Kidney glomerular epithelial cell (primary cell): Measurements from ENCODE around the gene CMIP.

ENCODE experiments used
- DNase-seq: peaks from one replicate; lab custom pipeline; 2025; lab: John Stamatoyannopoulos, UW

Gene CMIP

DNA sequence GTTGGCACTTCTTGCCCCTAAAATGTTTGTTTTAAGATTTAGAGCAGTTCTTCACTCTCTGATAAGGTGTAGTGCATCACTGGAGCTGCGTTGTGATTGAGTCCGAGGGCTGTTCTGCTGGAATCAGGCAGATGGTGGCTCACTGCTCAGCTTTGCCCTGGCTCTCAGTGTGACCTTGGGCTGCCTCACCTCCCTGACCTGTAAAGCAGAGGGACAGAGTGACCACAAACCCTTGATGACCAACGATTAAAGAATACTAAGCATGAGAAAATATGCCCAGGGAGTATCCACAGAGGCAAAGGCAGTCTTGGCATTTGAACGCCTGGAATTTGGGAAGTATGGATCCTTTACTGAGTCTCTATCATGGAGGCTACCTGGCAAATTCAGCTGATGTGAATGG, 18.1 kb downstream of the CMIP start:
- DNase-seq, result peak; percentile 10

DNA sequence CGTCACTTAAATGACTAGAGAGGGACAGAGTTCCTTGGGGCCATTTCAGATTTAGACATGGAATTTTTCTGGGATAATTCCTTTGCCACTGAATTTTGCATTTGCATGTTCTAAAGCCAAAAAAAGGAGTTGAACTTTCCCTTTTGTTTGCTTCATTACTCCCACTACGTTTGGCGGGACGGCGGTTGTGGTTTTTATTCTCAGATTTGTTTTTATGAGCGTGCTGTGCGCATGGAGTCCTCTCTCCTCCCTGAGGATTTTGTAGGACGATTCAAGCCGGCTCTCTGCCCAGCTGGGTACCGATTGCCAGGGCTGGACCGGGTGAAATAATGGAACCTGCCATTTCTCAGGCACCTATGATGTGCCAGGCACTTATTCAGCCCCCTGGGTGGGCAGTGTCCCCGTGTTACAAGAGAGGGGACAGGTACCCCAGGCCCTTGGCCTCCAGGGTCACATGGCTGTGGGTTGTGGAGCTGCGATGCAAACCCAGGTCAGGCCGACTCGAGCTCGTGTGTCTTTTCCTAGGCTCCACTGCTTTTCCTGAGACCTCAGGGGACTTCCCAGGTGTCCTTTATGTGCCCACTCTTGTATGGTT, 18.8 kb downstream of the CMIP start:
- DNase-seq, result no peak

DNA sequence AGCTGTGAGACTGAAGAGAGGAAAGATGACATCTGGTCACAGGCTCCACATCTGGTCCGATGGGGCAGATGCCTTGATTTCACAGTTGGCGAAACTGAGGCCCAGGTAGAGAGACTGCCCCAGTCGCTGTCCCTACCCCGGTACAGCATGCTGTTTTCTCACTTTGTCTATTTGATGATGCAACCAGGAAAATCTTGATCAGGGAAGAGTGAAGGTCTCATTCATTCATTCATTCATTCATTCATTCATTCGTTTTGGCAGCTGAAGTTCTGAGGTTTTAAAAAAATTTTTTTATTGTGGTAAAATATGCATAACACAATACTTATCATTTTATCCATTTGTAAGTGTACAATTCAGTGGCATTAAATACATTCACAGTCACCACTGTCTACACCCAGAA, 19.7 kb downstream of the CMIP start:
- DNase-seq, result no peak

DNA sequence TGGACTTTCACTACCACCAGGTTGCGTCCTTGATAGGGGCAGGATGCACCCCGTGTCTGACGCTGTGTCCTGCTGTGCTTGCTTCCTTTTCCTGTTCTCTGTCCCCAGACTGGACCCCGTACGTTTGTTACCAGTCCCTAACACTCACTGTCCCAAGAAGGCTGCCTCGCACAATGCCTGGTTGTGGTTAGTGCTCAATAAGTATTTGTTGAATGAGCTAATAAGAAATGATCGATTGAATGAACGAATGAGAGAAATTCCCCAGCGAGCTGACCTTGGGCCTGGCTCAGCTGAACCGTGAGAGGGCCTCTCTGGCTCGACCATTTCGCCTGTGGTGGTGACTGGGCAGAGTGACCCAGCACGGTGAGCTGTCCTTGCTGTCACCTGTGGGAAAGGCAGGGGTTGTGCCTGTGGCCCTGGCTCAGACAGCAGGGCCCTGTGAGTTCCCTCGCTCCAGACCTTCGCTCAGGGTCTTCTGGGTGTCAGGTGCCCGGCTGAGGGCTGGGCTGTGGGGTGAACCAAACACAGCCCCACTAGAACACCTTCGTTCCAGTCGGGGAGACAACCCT, 20.9 kb downstream of the CMIP start:
- DNase-seq, result no peak

DNA sequence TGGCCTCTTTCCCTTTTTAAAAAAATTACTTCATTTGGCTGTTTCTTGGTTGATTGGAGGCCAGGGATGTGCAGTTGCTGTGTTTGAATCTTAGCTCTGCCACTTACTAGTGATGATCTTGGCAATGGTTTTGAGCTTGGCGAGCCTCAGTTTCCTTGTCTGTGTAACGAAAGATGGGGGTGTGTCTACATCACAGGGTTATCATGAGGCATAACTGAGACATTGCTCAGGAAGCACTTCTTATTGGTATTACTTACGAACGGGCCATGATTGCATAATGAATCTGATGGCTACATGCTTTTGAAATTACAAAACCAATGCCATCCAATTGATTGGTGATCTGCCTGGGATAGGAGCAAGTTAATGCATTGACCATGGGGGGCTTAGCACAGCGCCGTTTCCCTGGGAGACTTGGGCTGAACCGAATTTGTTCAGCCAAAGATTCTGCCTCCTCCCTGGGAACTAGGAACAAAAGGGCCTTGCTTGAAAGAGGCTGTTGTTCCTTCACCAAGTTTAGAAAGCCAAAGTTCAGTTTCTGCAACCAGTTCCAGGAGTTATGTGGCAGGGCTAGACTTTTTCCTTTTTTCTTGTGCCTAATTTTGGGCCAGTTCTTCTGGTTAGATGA, 21.9 kb downstream of the CMIP start:
- DNase-seq, result no peak

DNA sequence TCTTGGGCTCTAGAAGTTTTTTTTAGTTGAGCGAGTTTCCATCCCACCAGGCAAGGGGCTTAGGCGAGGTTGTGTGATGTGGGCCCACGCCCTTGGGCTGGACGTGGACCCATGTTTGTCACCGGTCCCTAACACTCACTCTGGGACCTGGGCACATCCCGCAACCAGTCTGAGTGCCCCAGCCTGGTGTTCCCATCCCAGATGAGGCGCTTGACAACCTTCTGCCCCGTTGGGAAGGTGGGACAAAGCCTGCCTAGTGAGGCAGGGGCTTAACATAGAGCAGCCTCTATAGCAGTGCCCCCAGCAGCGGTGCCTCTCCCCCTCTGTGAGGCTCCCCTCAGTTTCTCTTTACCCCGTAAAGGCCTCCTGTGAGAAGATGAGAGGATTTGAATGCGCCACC, 22.5 kb downstream of the CMIP start:
- DNase-seq, result no peak

DNA sequence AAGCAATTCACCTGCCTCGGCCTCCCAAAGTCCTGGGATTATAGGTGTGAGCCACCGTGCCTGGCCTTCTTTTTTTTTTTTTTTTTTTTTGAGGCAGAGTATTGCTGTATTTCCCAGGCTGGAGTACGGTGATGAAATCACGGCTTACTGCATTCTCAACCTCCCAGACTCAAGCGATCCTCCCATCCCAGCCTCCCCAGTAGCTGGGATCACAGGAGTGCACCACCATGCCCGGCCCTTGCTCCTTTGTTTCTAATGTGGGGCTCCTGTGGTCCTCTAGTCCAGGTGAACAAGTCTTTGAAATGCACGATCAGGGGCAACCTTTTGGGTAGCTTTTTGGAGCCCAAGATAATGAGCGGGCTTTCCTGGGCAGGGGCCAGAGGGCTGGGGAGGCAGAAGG, 23.2 kb downstream of the CMIP start:
- no peak for DNase-seq

DNA sequence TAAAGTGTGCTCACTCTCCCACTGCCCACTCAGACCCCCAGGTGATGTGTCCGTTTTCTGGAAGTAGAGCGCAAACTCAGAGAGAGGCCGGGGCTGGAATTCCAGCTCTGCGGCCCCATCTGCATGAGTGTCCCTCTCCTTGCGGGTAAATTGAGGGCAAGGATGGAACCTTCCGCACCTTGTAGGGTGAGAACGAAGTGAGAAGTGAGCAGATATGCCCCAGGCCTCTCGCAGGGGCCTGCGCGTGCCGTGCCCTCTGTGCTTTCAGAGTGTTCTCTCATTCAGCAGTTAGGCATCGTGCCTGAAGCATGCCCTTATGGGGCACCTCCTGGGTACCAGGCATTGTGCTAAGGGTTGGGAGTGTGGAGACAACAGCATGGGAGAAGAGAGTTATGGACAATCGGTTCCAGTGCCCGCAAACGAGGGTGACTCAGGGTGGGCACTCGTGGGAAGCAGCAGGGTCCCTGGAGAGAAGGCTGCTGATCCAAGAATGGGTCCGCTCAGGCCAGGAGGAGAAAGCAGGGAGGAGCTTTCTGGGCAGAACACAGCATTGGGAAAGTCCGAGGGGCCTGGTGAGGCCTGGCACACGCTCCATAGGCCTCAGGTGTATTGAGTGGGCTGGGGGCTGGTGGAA, 23.8 kb downstream of the CMIP start:
- no peak for DNase-seq

DNA sequence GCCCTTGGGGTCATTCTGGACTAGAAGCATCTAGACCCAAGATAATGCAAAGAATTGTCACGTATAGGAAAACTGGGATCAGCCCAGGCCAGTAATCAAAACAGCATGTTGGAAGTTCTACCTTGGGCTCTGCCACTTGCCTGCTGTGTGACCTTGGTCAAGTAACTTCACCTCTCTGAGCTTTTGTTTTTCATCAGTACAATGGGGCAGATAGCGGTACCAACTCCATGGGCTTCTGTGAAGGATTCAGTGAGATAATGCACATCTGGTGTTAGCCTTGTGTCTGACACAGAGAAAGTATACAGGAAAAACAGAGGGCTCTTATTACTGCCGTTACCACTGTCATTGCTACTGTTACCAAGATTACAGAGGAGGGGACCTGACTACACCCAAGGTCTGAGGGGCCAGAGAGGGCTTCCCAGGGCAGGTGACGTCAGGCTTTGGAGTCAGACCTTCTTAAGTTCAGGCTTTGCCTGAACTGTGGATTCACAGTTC, 24.6 kb downstream of the CMIP start:
- no peak for DNase-seq

DNA sequence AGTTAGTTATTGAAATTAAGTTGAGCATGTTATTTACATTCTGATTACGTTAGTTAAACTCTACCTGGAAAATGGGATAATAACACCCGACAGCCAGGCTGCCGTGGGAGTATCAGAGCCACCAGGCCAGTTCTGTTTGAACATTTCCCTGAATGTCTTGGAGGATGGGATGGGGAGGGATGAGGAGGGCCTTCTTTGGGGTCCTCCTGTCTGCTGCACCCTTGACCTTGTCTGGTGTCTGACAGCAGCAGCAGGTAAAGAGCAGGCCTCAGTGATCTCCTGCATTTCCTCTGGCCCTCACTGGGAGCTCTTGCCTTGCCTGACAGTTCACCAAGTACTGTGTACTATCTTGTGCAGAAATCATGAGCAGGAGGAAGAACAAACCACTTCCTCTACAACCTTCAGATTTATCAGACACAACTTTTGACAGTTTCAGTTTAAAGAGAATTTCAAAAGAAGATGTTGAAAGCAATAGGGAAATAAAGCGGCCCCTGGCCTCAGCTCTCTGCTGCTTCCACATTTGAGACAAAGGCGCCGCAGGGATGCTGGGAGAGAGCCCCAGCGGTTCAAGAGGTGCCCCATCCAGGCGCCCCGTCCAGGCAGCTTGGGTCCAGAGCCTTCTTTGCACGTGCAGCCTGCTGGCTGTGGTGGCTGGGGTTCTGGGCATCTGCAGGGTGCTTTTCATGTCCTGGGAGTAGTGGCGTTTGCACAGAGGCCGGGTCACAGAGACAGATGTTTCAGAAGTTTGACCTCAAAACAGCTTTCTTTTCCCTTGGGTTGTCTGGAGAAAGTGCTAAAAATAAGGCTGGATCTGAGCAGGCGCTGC, 25.3 kb downstream of the CMIP start:
- DNase-seq, result no peak

DNA sequence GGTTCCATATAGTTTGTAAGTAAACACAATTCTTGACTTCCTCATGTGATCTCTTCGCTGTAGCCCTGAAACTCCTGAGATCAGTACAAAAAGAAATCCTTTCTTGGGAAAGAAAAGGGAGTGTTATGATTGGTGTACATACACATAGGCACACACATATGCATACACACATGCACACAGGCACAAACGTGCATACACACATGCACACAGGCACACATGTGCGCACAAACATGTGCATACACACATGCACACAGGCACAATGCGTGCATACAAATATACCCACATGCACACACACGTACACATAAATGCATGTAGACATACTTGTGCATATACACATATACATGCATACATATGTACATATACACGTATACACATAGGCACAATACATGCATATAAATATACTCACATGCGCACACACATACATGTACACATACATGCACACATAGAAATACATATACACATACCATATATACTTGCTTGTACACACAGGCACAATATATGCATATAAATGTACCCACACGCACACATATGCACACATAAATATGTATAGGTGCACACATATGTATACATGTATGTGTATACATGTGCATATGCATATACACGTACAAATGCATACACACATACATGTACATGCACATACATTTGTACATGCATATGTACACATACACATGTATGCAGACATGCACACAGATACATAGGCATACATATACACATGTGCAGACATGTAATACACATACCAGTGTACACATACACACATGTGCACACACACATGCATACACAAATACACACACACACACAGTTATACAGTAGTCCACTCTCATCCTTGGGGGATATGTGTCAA, 26.4 kb downstream of the CMIP start:
- no peak for DNase-seq

DNA sequence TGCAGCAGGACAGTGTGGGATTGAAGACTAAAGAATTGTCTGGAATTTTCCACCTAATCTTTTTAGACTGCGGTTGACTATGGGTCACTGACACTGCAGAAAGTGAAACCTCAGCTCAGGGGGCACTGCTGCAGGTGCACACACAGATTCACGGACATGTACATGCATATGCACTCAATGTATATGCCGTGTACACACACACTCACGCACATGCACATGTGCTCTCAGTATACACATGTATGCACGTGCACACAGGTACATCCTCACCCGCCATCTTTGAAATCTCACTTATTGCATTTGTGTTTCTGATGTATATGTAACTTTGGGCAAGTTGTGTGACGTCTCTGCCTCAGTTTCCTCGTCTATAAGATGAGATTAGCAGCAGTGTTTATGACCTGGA, 27.3 kb downstream of the CMIP start:
- no peak for DNase-seq

DNA sequence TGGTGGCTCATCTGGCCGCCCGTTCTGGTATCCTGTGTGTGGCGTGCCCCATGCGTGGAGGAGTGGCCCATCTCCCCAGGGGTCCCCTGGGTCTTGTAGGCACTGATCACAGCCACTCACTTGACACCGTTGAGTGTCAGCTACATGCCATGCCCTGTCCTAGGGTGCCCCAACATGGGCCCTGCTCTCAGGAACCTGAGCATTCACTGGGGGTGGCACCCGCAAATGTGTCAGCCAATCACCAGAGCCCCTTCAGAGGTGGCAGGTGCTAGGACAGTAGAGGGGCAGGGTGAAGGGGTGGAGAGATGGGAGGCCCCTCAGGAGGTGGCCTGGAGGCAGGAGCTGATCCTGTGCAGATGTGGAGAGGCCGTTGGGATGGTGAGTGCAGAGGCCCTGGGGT, 27.8 kb downstream of the CMIP start:
- no peak for DNase-seq

DNA sequence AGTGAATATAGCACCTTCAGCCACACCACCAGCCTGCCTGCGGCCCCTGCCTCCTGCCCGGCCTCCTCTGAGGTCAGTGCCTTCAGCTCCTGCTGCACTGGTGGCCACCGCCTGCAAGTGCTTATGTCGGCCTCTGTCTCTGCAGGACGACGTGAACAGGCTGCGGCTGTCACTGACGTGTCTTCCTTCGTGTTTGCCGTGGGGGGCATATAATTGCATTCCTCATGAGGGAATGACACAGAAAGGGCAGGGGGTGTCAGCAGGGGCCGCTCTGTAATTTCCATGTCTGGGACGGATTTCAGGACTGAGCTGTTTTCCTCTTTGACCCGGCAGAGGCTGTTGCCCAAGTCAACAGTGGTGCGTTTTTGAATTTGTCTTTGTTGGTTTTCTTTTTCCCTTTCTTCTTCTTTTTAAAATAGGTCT, 28.5 kb downstream of the CMIP start:
- no peak for DNase-seq

DNA sequence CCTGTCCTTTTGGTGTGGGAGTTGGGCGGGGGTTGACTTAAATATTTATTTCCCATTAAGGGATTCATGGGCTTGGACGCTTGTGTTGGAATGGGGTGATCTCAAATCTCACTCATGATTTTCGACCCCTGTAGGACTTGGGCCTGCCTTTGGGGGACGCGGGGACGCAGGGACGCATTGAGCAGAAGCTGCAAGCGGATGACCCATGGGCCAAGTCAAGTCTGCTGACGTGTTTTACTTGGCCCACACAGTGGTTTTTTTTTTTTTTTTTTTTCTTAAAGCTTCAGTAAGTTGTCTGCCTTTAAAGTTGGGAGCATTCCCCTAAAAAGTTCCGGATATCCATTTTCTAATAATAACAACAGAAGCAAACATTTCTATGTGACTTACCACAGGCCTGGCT, 28.9 kb downstream of the CMIP start:
- DNase-seq, result no peak

DNA sequence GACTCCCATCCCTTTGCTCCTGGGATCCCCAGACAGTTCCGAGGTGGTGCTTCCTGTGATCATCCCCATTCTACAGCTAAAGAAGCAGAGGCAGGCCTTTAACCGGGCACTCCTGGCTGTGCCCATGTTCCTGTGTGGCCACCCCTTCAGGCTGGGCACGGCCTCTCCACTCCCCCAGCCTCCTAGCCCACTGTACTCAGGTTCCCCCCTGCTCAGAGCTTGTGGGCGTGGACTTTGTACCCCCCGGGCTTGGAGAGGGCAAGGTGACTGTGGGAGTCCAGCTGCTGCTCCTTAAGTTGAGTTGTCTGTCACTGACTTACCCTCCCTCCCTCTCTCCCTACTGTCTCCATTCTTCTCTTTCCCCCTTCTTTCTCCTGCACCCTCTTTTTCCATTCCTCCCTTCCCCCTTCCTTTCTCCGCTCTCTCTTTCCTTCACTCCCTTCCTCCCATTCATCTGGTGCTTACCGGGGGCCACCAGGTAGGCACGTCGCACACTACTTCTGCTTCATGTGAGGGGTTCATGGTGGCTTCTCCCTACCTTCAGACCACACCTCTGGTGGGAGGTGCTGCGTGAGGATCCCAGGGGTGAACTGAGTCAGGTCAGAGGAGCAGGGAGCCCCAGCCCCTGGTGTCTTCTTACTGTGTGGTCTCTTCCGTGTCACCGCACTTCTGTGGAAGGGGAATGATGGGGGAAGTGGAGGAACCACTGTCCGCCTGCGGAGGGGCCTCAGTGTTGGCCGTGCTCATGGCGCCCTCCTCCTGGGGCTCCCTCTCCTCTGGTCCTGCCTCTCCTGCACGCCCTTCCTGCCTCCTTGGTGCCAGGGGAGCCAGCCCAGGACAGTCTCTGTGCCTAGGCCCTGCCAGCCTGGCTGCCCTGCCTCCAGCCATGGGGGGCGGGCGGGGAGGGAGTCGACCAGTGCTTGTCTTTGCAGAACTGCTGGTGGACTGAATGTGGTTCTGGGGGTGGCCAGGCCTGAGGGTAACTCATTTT, 29.7 kb downstream of the CMIP start:
- DNase-seq, result no peak

DNA sequence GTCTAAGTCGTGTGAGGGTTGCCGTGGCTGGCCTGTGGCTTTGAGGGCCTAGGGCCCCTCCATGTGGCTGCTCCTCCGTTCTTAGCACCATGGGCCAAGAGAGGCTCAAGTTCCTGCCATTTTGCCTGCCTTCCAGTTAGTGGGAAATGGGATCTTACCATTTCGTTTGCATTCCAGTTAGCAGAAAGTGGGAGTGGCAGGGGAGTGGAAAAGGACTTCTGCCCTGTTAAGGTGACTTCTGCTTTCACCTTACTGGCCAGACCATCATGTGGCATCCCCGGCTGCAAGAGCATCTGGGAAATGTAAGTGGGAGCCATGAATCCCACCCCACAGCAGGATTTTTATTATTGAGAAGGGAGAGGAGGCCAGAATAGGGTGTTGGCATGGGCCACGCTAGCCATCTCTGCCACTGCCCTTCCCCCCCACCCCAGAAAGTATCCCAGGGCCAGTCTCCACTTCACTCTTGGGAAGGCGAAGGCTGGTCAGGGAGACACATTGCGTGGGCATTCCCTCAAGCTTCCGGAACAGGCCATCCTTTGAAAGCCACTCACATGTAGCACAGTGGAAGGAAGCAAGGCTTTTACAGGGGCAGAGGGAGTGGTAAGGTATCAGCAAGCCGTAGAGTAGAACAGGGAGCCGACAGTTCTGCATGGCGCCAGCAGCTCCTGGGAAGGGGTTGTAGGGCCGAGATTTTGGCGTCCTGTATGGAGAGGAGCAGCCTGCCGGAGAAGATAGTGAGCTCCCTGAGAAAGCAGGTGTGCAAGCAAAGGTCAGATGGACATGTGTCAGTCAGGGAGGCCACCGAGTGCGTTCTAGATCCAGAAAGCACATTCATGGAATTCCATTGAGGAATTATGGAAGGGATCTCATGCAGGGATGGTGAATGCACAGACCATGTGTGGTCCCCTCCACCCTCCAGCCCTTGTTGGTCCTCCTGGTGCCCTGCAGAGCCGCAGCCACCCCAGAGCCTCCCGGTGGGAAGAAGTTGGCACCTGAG, 33.4 kb downstream of the CMIP start:
- no peak for DNase-seq

DNA sequence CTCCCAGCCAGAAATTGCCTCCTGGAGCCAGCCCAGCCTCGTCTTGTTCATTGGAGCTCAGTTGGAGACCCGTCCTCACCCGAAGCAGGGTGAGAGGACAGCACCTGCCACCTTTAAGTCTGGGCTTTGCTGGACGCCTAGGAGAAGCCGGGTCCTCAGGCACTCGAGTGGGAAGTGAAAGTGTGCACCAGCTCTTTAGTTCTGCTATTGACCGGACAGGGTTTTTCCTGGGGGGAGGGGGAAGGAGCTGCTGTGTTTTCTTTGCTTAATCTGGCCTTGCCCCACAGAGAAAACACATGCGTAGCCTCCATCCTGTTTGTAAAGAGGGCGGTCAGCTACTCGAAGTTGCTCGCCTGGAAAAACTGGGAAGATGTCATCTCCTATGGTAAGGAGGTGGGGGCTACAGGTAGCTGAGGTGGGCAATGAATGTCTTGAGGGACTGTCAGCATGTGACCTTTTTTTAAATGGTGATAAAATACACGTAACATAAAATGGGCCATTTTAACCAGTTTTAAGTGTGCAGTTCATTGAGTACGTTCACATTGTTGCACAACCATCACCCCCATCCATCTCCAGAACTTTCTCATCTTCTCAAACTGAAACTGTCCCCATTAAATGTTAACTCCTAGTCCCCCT, 34.4 kb downstream of the CMIP start:
- no peak for DNase-seq
